ENCODE measurements around the gene CAPZB. TPM values are rescaled to one million over a fixed set of nuclear protein-coding genes. Genes with fewer than 3 reads are reported as not detected.
A peak's percentile ranks its signal among the peaks of the same experiment; 100 is the strongest.

Gene CAPZB
- total and polyA plus RNA-seq, 7 donors = 179 to 284 (median 224) TPM

- no peak overlapping the region for H3K4me3 ChIP-seq
- no peak for ATAC-seq
- peak in 1 of 2 donors; percentile 23 for DNase-seq
- no peaks in the 10 kb centered on the region for H3K9me3 ChIP-seq
- intact Hi-C loops (cut with DNase I) = no loop called here
- no peak overlapping the region for H3K27ac ChIP-seq
- 70 to 78% (median 72%) methylated on average over 10 of the region's 10 CpGs for WGBS, 3 donors
- no peak for TF ChIP-seq CTCF (IDR thresholded peaks at IDR 0.05)
- peaks cover 4 to 89% of the 10 kb centered on the region in 2 donors for H3K36me3 ChIP-seq (ENCODE audit: insufficient read depth in 1 of 2, low read depth in 1 of 2)
- no peaks in the 10 kb centered on the region for H3K27me3 ChIP-seq (ENCODE audit: insufficient read depth in 3 of 3, low read length in 2 of 3)
- no peaks in the 10 kb centered on the region for H3K4me1 ChIP-seq
Measured at GRCh38 chr1:19322481-19322880, 162.9 kb downstream of the CAPZB start.

- DNase-seq (no peak), ATAC-seq (no peak)
- 86 to 93% (median 93%) methylated on average over 3 of the region's 3 CpGs for WGBS, 3 donors
- intact Hi-C loops (cut with DNase I) = no loop called here
- Histone ChIP-seq H3K4me3 (no peak overlapping the region), H3K36me3 (ENCODE audit: insufficient read depth in 1 of 2, low read depth in 1 of 2) (peaks cover 4 to 78% of the 10 kb centered on the region in 2 donors), H3K4me1 (no peaks in the 10 kb centered on the region), H3K9me3 (no peaks in the 10 kb centered on the region), H3K27ac (no peak overlapping the region), H3K27me3 (ENCODE audit: insufficient read depth in 3 of 3, low read length in 2 of 3) (no peaks in the 10 kb centered on the region)
- no peak for TF ChIP-seq CTCF (IDR thresholded peaks at IDR 0.05)
Measured at GRCh38 chr1:19321071-19321470, 164.3 kb downstream of the CAPZB start.

- DNase-seq = no peak
- TF ChIP-seq CTCF (IDR thresholded peaks at IDR 0.05) = no peak
- intact Hi-C loops (cut with DNase I) = no loop called here
- Histone ChIP-seq H3K36me3 (ENCODE audit: insufficient read depth in 1 of 2, low read depth in 1 of 2) (peaks cover 4 to 59% of the 10 kb centered on the region in 2 donors), H3K27me3 (ENCODE audit: insufficient read depth in 3 of 3, low read length in 2 of 3) (no peaks in the 10 kb centered on the region), H3K4me3 (no peak overlapping the region), H3K27ac (no peak overlapping the region), H3K4me1 (peaks cover 8% of the 10 kb centered on the region), H3K9me3 (no peaks in the 10 kb centered on the region)
- no peak for ATAC-seq
- WGBS, 3 donors = 87 to 92% (median 92%) methylated on average over 3 of the region's 3 CpGs
Measured at GRCh38 chr1:19319196-19319595, 166.1 kb downstream of the CAPZB start.

- no peak overlapping the region for H3K4me3 ChIP-seq
- ATAC-seq (no peak), DNase-seq (no peak)
- no peak for TF ChIP-seq CTCF (IDR thresholded peaks at IDR 0.05)
- H3K27ac ChIP-seq = no peak overlapping the region
- intact Hi-C loops (cut with DNase I) = no loop called here
- no peaks in the 10 kb centered on the region for H3K27me3 ChIP-seq (ENCODE audit: insufficient read depth in 3 of 3, low read length in 2 of 3)
- H3K9me3 ChIP-seq = no peaks in the 10 kb centered on the region
- 68 to 75% (median 73%) methylated on average over 13 of the region's 13 CpGs for WGBS, 3 donors
- H3K4me1 ChIP-seq = peaks cover 19% of the 10 kb centered on the region
- peaks cover 0 to 45% of the 10 kb centered on the region in 2 donors for H3K36me3 ChIP-seq (ENCODE audit: insufficient read depth in 1 of 2, low read depth in 1 of 2)
Measured at GRCh38 chr1:19317126-19317910, 168.0 kb downstream of the CAPZB start.
